ENCODE results near the gene PCDHGB6.

DNA sequence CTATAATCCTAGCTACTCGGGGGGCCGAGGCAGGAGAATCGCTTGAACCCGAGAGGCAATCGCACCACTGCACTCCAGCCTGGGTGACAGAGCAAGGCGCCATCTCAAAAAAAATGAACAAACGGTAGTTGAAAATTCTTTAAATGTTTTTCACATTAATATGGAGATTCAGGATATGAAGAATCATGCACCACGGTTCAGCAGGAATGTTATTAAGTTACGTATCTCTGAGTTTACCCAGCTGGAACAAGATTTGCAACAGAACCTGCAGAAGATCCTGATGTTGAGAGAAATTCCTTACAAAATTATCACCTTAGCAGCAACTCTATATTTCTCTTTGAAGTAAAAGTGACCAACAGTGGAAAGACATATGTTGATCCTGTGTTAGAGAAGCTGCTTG, 32.5 kb downstream of the PCDHGB6 start:
- TF ChIP-seq CTCF (IDR thresholded peaks at IDR 0.05) = no peak
- TF ChIP-seq POLR2A (IDR thresholded peaks at IDR 0.05) = no peak

Measured in heart left ventricle (tissue), 13 donors.